Esophagus muscularis mucosa (tissue), 4 donors: ENCODE results near the gene PDGFD. TPM values are rescaled to one million over a fixed set of nuclear protein-coding genes. Genes with fewer than 3 reads are reported as not detected.

Experiments
- DNase-seq: peaks from one replicate; pipeline ENCODE4 v3.0.0-alpha.2; 2017; ENCODE audit errors: extremely low spot score
- H3K27ac ChIP-seq, 4 donors: fragments of 200-600 bp; sonication (generic); replicated peaks in 1 of 4; 1 replicate in 3 of 4; 2 replicates in 1 of 4; pipeline ENCODE4 v1.5.1; 2016 to 2019; ENCODE audit warnings: mild to moderate bottlenecking in 1 of 4
- H3K27me3 ChIP-seq, 4 donors: fragments of 200-600 bp; sonication (generic); one replicate each; pipeline versions ENCODE4 v1.5.1 to v1.6.0; 2016 to 2019
- H3K36me3 ChIP-seq, 4 donors: fragments of 200-600 bp; sonication (generic); one replicate each; pipeline ENCODE4 v1.5.1; 2016 to 2019
- H3K4me1 ChIP-seq, 4 donors: fragments of 200-600 bp; sonication (generic); one replicate each; pipeline ENCODE4 v1.5.1; 2016 to 2019
- H3K4me3 ChIP-seq, 4 donors: fragments of 200-600 bp; sonication (generic); 1 replicate in 2 of 4; 2 replicates in 2 of 4; pipeline ENCODE4 v1.5.1; 2016 to 2019; ENCODE audit warnings: mild to moderate bottlenecking in 4 of 4, moderate library complexity in 1 of 4
- H3K9me3 ChIP-seq, 4 donors: fragments of 200-600 bp; sonication (generic); 1 replicate in 3 of 4; 2 replicates in 1 of 4; pipeline ENCODE4 v1.5.1; 2016 to 2019
- CTCF ChIP-seq, 3 experiments: fragments of 200-600 bp in 2 of 3; fragments of 450-650 bp in 1 of 3; sonication (generic) in 2 of 3; IDR thresholded peaks; one replicate each; pipeline ENCODE4 v1.5.1; 2017 to 2019; ENCODE audit warnings: antibody characterized with exemption in 3 of 3, mild to moderate bottlenecking in 2 of 3, moderate library complexity in 1 of 3
- EP300 ChIP-seq: sonication (generic); formaldehyde crosslinking; IDR thresholded peaks from one replicate; pipeline ENCODE4 v1.6.1; 2017; ENCODE audit warnings: antibody characterized with exemption
- POLR2A ChIP-seq: fragments of 450-650 bp; IDR thresholded peaks from one replicate; pipeline ENCODE4 v1.6.1; 2017; ENCODE audit warnings: antibody characterized with exemption, moderate library complexity, mild to moderate bottlenecking, low read depth
- POLR2AphosphoS5 ChIP-seq, 2 donors: sonication (generic); formaldehyde crosslinking; IDR thresholded peaks; one replicate each; pipeline ENCODE4 v1.6.1; 2017; ENCODE audit warnings: antibody characterized with exemption in 2 of 2
- WGBS: methylation state at CpG from one replicate; pipeline ENCODE4 v1.1.5; 2018; 5-methylcytosine and 5-hydroxymethylcytosine counted together
- intact Hi-C: fragments of 100-400 bp; cut with DNase I; formaldehyde crosslinking; loops from one replicate; pipeline ENCODE4 v1.15.1; 2023
- total RNA-seq, 4 donors: library from RNA; depleted of rRNA; stranded (reverse); fragments of >200 nt; gene quantifications; one replicate each; pipeline versions ENCODE4 v1.1.0 to v1.2.1, GENCODE V29; 2016

PDGFD gene
- total RNA-seq, 4 donors from 2014 or later: 4.2 to 8.6 (median 6.5) TPM

GRCh38 chr11:104060004-104060794 is 103.7 kb downstream of the PDGFD start:
- peaks cover 0 to 20% (median 5%) of the 10 kb centered on the region in 4 donors for H3K4me1 ChIP-seq
- DNase-seq: no peak
- no peak overlapping the region for H3K4me3 ChIP-seq
- intact Hi-C loops: no loop called here
- H3K27me3 ChIP-seq: no peaks in the 10 kb centered on the region
- 78% methylated on average over 3 of the region's 3 CpGs for WGBS
- H3K27ac ChIP-seq: no peak overlapping the region
- no peak for TF ChIP-seq EP300
- peak in 1 of 2 donors; percentile 35 for TF ChIP-seq POLR2AphosphoS5 (IDR thresholded peaks at IDR 0.05)
- H3K9me3 ChIP-seq: no peaks in the 10 kb centered on the region
- H3K36me3 ChIP-seq: no peaks in the 10 kb centered on the region

- Histone ChIP-seq H3K4me3 (no peak overlapping the region), H3K36me3 (no peaks in the 10 kb centered on the region), H3K4me1 (peaks cover 0 to 10% (median 2%) of the 10 kb centered on the region in 4 donors), H3K9me3 (no peaks in the 10 kb centered on the region), H3K27ac (no peak overlapping the region), H3K27me3 (no peaks in the 10 kb centered on the region)
- WGBS: 91% methylated on average over 4 of the region's 4 CpGs
- TF ChIP-seq POLR2AphosphoS5 (IDR thresholded peaks at IDR 0.05) (no peak), CTCF (IDR thresholded peaks at IDR 0.05) (no peak), POLR2A (no peak), EP300 (no peak)
- intact Hi-C loops: no loop called here
- DNase-seq: no peak
Observed at GRCh38 chr11:104058680-104059079, 105.3 kb downstream of the PDGFD start.

GRCh38 chr11:104057908-104058307 is 106.0 kb downstream of the PDGFD start:
- intact Hi-C loops: no loop called here
- H3K9me3 ChIP-seq: no peaks in the 10 kb centered on the region
- DNase-seq: no peak
- H3K27ac ChIP-seq: no peak overlapping the region
- no peaks in the 10 kb centered on the region for H3K36me3 ChIP-seq
- 95% methylated on average over 5 of the region's 5 CpGs for WGBS
- no peak overlapping the region for H3K4me3 ChIP-seq
- TF ChIP-seq EP300 (no peak), POLR2AphosphoS5 (IDR thresholded peaks at IDR 0.05) (no peak), CTCF (IDR thresholded peaks at IDR 0.05) (no peak), POLR2A (no peak)
- H3K27me3 ChIP-seq: no peaks in the 10 kb centered on the region
- H3K4me1 ChIP-seq: peaks cover 0 to 10% (median 2%) of the 10 kb centered on the region in 4 donors

GRCh38 chr11:104055596-104055995 is 108.4 kb downstream of the PDGFD start:
- 100% methylated on average over 1 of the region's 1 CpG for WGBS

More at GRCh38 chr11:104055596-104055995, 108.4 kb downstream of the PDGFD start:
- no peaks in the 10 kb centered on the region for H3K27me3 ChIP-seq
- no peak for DNase-seq
- intact Hi-C loops: no loop called here
- H3K27ac ChIP-seq: no peak overlapping the region
- TF ChIP-seq POLR2AphosphoS5 (IDR thresholded peaks at IDR 0.05): no peak
- TF ChIP-seq POLR2A: no peak
- no peak for TF ChIP-seq CTCF (IDR thresholded peaks at IDR 0.05)
- no peak for TF ChIP-seq EP300
- peaks cover 0 to 6% (median 2%) of the 10 kb centered on the region in 4 donors for H3K4me1 ChIP-seq
- no peaks in the 10 kb centered on the region for H3K36me3 ChIP-seq
- H3K9me3 ChIP-seq: no peaks in the 10 kb centered on the region
- H3K4me3 ChIP-seq: no peak overlapping the region
